Measurements from ENCODE around the gene OR51M1.

Gene OR51M1

GRCh38 chr11:5420993-5421392 lies 37.4 kb downstream of the OR51M1 start:
- H3K4me3 ChIP-seq (ENCODE audit: low read length): no peak overlapping the region

DNA sequence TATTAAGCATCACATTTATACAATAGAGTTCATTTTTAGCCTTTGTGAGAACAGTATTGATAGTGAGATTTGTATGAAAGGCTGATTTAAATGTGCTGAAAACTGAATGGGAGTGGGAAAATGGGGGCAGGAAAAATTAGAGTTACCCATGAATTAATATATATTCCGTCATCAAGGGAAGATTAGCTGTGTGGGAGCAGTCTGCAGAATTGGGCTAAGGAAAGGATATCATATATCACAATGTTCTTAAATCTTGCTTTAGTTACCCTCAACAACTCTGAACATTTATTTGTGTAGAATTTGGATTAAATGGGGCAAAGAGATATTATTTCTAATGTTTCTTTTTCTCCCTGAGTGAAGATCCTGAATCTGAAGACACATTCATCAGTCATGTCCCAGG lies 38.2 kb downstream of the OR51M1 start, which contains the start of gene OR51Q1:
Gene OR51Q1 (plus strand): TSS at position 301 of the 400 bp plus-strand sequence. CDS start 90 bp downstream, at position 391.
- H3K27me3 ChIP-seq (ENCODE audit: control insufficient read depth, insufficient read depth, low read length): no peaks in the 10 kb centered on the region
- no peak within 1 kb of the TSS for H3K9ac ChIP-seq (ENCODE audit: low read length)
- no peak within 1 kb of the TSS for H3K4me3 ChIP-seq (ENCODE audit: low read length)
- no peaks in the 10 kb centered on the region for H3K36me3 ChIP-seq (ENCODE audit: control insufficient read depth, insufficient read depth, low read length)
- H3K4me1 ChIP-seq (ENCODE audit: control insufficient read depth, insufficient read depth, low read length): no peaks in the 10 kb centered on the region
- H3K27ac ChIP-seq (ENCODE audit: low read depth, low read length): no peak within 1 kb of the TSS

More at GRCh38 chr11:5420993-5421392, 37.4 kb downstream of the OR51M1 start:
- H3K27ac ChIP-seq (ENCODE audit: low read depth, low read length): no peak overlapping the region
- no peaks in the 10 kb centered on the region for H3K4me1 ChIP-seq (ENCODE audit: control insufficient read depth, insufficient read depth, low read length)
- no peaks in the 10 kb centered on the region for H3K27me3 ChIP-seq (ENCODE audit: control insufficient read depth, insufficient read depth, low read length)
- H3K9ac ChIP-seq (ENCODE audit: low read length): no peak overlapping the region
- no peaks in the 10 kb centered on the region for H3K36me3 ChIP-seq (ENCODE audit: control insufficient read depth, insufficient read depth, low read length)

- no peak overlapping the region for H3K9ac ChIP-seq (ENCODE audit: low read length)
These were observed 39.5 kb downstream of the OR51M1 start for GRCh38 chr11:5423131-5423530.

GRCh38 chr11:5441414-5441813 lies 57.8 kb downstream of the OR51M1 start, which contains the start of gene OR51I1:
Gene OR51I1 (minus strand): TSS chr11:5441514. CDS start chr11:5441514, 0 bp downstream.
- Histone ChIP-seq H3K4me1 (ENCODE audit: control insufficient read depth, insufficient read depth, low read length) (no peaks in the 10 kb centered on the region), H3K4me3 (ENCODE audit: low read length) (no peak within 1 kb of the TSS), H3K27me3 (ENCODE audit: control insufficient read depth, insufficient read depth, low read length) (no peaks in the 10 kb centered on the region), H3K27ac (ENCODE audit: low read depth, low read length) (no peak within 1 kb of the TSS), H3K9ac (ENCODE audit: low read length) (no peak within 1 kb of the TSS), H3K36me3 (ENCODE audit: control insufficient read depth, insufficient read depth, low read length) (no peaks in the 10 kb centered on the region)

More at GRCh38 chr11:5423131-5423530, 39.5 kb downstream of the OR51M1 start:
- Histone ChIP-seq H3K4me1 (ENCODE audit: control insufficient read depth, insufficient read depth, low read length) (no peaks in the 10 kb centered on the region), H3K27ac (ENCODE audit: low read depth, low read length) (no peak overlapping the region), H3K36me3 (ENCODE audit: control insufficient read depth, insufficient read depth, low read length) (no peaks in the 10 kb centered on the region), H3K27me3 (ENCODE audit: control insufficient read depth, insufficient read depth, low read length) (no peaks in the 10 kb centered on the region), H3K4me3 (ENCODE audit: low read length) (no peak overlapping the region)
